Stimulated activated CD8-positive, alpha-beta memory T cell treated with anti-CD3 and anti-CD28 coated beads, Interleukin-7, amount 100 ng/mL, for 48 hours (primary cell): Measurements from ENCODE around the gene TRPM8.
"Not testable (repeated sequence)": the region's sequence is repeated elsewhere in the genome, so short reads cannot be mapped to it uniquely, and the experiment has no call there.

Experiments used
- DNase-seq, 2 donors: peaks; one replicate each; pipeline ENCODE4 v3.0.0-alpha.2; 2020; ENCODE audit warnings: low read depth in 1 of 2; ENCODE audit errors: extremely low read depth in 1 of 2

The TRPM8 gene

DNA sequence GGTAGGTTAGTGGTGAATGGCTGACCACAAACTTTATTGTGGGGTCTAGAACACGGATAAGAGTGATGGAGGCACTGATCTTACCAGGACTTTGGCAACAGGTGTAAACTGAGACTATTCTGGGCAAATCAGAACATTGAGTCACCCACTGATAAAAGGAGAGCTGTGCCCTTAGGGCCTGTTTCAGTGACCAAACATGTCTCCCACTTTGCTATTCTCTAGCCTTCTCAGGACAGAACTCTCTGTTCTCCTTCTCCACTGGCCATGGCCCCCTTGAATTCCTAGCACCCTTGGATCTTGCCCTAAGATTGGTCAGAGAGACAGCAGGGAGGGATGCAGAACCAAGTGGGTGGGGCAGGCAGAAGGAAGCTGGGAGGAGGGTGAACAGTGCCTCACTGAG lies 18.3 kb downstream of the TRPM8 start:
- DNase-seq, result no peak

DNA sequence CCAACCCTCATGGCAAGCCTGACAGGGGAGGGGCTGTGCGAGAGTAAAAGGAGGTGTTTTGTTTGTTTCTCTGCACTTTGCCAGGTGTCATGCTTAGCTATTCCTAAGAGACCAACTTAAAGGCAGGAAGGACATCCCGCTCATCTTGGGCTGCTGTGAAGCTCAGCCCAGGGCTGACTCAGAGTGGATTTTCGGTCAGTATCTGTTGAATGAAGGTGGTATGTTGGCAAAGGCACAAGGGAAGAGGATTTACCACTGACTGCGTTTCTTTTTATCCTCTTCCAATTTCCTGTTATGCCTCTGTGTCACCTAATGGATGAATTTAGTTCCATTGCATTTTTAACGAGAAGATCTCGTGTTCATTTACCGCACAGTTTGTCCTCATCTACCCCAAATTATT lies 18.9 kb downstream of the TRPM8 start:
- DNase-seq, result no peak

DNA sequence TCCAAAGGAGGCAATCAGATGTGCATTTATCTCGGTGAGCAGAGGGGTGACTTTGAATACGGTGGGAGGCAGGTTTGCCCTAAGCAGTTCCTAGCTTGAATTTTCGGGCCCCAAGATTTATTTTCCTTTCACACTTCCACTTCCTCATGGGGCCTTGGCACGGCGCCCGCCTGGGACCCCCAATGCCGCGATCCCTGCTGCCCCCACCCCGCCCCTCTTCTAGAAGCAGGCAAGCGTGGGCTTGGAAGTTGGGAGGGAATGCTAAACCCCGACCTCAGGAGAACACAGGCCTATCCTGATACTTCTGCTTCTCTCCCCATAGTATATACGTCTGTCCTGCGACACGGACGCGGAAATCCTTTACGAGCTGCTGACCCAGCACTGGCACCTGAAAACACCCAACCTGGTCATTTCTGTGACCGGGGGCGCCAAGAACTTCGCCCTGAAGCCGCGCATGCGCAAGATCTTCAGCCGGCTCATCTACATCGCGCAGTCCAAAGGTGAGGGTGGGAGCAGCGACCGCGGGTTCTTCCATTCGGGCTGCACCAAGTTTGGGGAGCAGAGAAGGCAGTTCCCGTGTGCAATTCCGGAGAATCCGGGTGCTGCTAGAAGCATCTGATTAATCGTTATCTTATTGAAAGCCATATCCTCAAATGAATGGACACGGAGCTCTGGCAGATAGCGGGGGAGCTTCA lies 21.6 kb downstream of the TRPM8 start:
- DNase-seq, result no peak

DNA sequence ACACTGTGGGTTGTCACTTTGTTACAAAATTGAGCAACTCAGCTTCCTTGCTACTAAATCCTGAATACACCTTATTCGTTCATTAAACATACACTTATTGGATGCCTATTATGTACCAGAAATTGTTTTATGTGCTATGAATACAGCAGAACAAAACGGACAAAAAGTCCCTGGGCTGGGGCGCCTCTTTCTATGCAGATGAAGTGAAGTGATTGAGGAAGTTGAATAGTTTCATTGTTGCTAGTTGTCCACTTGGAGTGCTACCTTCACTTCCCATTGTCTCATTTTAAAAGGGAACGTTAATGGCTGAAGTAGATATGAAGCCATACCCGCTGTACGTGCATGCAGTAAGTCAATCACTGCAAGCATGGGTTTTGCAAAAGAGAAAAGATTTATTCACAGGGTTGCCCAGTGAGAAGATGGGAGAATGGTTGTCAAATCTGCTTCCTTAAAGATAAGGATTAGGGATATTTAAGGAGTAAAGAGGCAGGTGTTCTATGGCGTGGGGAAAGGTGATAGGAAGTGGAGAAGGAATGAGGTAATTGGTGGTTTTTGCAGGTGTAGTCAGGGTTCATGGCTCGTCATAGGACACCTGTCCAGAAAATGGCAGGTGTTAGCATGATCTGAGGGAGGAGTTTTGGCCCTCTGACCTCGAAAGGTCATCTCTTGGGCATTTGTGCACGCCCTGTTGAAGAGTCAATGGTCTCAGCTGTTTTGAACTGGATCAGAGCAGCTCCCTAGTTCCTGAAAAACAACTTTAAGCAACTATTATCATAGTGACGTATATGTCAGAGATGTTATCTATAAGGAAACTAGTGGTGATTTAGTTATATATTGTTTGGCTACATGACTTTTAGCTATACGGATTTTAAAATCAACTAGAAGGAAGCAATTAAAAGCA lies 23.5 kb downstream of the TRPM8 start:
- no peak for DNase-seq

DNA sequence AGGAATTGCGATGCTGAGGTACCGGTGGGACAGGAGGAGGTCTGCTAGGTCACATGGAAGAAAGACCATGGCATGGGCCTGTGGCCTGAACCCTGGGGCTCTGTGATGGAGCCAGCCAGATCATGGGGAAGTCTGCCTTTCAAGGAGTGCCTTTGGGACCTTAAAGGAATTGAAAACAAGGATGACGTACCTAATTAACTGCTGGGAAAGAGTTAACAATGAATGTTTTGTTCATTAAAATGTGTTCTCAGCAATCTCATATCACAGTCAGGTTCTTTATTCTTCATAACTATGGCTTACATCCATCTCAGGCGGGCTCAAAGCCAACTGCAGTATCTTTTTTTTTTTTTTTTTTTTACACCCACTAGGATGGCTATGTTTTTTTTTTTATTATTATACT lies 25.6 kb downstream of the TRPM8 start:
- DNase-seq, result no peak

DNA sequence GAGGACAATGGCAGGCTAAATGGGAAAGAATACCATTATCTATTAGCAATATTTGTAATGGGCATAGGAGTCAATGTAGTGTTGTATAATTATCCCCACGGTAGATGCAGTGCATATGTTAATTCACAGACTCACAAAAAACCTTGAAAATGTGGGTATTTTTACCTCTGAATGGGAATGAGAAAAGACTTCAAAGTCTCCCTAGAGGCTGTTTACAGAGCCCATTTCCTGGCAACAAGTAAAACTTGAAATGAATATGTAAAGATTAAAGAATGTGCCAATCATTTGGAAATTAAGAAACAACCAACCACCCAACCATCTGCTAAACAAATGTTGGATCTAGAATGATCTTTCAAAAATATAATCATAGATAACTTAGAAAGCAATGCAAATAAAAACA lies 27.1 kb downstream of the TRPM8 start:
- no peak for DNase-seq

DNA sequence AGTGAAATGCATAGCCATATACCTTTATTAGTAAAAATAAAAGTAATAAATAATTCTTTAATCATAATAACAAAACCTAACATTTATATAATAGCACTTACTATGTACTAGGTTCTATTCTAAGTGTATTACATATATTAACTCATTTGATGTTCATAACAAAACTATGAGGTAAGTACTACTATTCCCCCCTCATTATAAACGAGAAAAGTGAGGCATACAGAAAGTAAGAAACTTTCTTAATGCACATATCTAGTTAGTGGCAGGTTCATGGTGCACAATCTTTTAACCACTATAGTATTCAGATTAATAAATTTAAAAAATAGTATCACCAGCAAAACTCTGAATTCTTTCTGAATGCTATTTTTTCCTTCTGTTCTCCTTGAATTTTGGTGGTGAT lies 27.5 kb downstream of the TRPM8 start:
- DNase-seq, result no peak

DNA sequence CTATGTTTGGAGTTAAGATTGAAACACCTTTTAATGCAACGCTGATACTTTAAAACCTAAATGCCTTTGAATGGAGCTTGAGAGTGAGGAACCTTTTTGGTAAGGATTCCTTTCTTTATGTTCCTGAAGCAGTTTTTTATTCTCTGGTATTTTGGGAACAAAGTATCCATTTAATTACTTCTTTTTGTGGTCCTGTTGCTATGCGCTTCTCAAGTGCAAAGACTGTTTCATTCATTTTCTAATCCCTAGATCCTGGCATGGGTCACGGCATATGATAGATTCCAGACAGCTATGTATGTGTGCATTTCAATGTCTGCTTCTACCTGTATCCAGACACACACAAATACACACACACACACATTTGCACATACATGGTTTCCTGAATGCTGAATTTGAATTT lies 28.0 kb downstream of the TRPM8 start:
- no peak for DNase-seq

DNA sequence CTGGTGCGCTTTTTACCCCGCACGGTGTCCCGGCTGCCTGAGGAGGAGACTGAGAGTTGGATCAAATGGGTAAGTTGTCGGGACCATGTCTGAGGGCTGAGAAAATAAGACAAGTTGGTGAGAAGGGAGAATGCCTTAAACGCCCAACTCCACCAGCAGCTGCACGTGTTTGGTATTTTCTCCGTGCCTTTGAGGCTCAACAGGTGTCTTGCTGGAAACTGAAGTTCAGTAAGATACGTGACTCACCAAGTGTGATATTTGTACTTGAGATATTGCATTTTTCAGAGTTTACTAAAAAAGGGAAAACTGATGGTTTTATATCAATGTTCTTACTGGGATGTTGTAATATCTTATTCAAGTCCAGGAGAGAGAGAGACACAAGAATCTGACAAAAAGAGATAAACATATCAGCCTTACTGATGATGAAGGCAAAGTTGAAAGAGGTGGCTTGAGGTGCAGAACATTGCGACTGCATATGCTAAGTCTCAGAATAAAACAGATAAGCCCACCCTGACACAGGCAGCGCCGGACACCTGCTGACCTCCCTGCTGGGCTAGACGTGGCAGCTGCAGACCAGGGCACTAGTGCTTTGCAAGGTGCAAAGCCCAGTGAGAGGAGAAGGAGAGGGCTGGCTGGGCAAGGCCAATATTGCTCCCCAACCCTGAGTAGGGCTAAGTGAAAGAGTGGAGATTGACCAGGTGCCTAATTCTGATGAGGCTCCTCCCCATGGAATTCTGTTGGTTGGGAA lies 33.1 kb downstream of the TRPM8 start:
- no peak for DNase-seq

DNA sequence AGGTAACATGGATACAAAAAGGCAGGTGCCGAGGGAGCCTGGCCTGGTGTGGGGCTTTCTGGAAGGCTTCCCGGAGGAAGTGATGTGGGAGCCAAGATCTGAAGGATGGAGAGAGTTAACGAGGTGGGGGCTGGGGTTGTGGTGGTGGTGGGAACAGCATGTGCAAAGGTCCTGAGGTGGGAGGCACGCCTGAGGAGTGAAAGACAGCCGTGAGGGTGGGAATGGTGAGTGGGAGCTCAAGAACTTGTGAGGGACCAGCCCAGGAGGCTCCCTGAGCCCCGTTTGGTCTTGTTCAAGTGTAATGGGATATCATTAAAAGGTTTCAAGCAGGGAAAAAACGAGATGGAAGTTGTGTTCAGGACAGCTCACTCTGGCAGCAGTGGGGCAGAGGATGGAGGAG lies 35.2 kb downstream of the TRPM8 start:
- no peak for DNase-seq

DNA sequence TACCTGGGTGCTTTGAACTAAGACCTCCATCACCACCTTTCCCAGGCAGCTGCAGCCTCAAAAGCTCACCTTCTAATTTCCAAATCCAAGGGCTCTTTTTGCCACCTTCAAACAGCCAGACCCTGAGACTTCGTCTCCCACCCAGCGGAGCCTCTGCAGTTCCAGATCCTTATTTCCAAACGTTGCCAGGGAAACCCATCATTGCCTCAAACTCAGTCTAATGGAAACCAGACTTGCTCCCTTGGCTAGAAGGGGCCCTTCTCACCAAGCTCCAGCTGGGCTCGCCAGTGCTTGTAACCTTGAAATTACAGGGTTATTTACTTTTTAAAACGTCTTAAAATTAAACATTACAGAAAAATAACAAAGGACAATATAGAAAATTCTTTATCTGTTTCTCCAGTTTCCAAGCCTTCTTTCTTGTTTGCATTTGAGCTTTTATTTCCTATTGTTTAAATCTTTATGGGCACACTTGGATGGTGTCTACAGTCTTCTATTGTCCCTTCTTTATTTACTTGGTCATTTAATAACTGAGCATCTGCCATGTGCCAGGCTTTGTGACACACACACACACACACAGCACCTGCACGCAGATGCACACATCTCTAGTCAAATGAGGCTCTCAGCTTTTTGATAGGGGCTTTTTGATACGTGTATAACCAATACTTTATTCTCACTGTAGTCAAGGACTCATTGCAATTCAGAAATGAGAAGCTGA lies 36.1 kb downstream of the TRPM8 start:
- no peak for DNase-seq

DNA sequence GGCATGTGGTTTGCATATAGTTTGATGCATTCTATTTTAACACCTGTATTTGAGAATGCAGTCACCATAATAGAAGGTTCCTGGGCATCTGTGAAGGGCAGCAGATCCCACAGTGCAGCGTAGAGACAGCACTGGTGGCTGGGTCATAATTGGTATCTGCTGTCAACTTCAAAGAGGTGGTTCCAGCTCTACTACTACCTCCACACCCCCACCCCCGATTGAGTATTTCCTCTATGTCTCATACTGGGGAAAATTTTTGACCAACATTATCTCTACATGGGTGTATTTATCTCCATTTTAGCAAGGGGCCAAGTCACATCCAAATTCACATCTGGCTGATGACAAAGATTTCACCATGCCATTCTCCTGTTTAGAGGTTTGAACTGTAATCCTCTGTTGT lies 43.0 kb downstream of the TRPM8 start:
- no peak for DNase-seq

DNA sequence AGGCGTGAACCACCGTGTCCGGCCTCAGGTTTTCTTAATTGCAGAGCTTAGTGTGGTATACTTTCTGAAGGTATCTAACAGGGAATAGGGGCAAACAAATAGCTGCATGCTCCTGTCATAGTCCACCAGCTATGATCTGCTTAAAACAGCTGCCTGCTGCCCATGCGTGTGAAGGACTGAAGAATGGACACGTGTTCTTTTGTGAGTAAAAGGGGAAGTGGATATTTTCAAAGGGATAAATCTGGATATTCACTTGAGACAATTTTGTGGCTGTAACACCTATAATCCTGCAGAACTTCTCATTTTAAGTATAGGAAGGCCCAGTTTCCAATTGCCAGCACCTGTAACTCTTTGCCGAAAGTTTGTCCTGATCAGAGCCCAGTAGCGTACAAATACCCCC lies 44.7 kb downstream of the TRPM8 start:
- DNase-seq, result no peak

DNA sequence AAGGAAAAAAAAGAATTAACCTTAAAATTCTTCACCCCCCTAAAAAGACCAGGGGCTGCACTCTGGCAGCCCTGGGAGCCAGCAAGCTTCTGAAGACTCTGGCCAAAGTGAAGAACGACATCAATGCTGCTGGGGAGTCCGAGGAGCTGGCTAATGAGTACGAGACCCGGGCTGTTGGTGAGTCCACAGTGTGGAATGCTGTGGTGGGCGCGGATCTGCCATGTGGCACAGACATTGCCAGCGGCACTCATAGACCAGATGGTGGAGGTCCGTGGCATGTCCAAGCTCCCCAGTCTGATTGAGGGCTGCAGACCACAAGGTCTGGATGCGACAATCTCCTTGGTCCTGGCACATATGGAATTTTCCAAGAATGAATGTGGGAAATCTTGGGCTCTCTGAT lies 47.4 kb downstream of the TRPM8 start:
- DNase-seq, result no peak

DNA sequence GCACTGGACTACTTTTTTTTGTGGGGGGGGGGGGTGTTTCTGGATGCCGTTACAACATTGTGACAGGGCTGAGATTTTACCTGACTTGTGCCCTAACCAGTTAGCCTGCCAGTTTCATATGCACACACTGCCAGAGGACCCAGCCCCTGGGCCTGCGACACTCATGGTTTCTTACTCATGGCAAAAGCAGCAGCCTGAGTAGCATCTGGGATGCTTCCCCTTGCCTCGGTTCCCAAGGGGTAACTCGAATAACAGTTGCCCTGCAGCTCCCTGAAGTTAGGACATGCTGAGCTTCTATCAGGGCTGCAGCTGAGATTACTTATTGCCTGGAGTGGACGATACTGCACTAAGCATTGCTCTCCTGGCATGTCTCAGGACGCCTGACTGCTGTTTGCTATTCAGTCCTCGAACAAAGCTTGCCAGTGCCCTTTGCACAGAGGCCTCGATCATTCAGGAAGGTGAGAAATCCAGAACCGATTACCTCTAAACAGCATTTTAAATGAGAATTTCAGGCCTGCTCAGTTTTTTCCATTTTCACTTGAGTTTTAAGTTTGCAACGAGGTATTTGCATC lies 47.9 kb downstream of the TRPM8 start:
- DNase-seq, result no peak

DNA sequence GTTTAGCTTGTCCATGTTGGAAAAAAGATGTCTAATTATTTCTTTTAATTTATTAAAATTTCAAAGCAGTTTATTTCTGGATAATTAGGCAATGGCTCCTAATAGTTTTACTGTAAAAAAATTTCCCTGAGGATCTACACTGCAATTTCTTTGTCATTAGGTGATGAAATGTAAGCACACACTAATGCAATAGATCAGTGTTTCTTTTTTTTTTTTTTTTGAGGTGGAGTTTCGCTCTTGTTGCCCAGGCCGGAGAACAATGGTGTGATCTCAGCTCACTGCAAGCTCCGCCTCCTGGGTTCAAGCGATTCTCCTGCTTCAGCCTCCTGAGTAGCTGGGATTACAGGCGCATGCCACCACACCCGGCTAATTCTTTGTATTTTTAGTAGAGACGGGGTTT lies 48.5 kb downstream of the TRPM8 start:
- DNase-seq, result not testable (repeated sequence)

DNA sequence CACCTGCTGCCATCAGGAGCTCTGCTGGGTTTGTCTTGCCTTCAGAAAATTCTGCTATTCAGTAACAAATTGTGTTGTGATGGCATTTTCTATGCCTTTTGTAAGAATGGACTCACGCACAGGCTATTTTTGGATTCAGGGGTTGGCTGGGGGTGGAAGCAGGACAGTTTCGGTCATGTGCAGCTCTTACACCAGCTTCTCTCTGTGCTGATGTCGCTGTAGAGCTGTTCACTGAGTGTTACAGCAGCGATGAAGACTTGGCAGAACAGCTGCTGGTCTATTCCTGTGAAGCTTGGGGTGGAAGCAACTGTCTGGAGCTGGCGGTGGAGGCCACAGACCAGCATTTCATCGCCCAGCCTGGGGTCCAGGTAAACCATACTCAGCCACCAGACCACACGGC lies 49.2 kb downstream of the TRPM8 start:
- DNase-seq, result no peak

DNA sequence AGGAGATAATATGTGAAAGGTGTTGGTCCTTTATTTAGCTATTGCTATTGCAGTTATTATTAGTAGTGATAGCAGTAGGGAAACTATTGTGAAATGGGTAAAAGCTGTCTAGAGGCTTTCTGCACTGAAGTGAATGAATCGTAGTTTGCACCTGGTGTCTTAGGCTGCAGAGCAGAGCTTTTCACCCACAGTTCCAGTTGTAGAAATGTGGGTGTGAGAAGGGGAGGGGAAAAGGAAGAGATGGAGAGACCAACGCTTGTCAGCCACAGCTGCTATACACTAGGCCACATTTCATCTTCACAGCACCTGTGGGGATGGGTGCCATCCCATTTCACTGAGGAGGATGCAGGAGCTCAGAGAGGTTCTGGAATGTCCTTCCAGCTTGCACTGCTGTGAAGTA lies 50.0 kb downstream of the TRPM8 start:
- DNase-seq, result no peak

DNA sequence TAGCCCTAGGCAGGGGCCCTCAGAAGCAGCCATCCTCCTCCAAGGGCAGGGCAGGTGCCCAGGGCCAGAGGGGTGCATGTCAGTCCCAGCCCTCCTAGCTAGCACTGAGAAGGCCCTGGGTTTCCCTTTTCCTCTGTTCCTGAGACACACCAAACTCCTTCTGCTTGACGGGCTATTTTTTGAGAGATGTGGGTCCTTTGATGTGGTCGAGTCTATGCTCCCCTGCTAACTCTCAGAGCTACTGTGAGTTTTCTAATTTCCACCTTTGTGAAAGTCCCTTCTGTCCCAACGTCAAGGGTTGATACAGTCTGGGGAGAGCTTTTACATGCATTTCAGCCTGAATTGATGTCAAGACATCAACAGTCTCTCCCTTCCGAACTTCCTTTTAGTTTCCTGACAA lies 51.4 kb downstream of the TRPM8 start:
- DNase-seq, result no peak

DNA sequence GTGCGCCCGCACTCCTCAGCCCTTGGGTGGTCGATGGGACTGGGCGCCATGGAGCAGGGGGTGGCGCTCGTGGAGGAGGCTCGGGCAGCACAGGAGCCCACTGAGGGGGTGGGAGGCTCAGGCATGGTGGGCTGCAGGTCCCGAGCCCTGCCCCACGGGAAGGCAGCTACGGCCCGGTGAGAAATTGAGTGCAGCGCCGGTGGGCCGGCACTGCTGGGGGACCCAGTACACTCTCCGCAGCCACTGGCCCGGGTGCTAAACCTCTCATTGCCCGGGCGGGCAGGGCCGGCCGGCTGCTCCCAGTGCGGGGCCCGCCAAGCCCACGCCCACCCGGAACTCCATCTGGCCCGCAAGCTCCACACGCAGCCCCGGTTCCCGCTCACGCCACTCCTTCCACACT lies 55.3 kb downstream of the TRPM8 start:
- not testable (repeated sequence) for DNase-seq
